Subcutaneous adipose tissue (tissue), 4 donors: ENCODE data around the gene EIF3L. TPM values are rescaled to one million over a fixed set of nuclear protein-coding genes. Genes with fewer than 3 reads are reported as not detected.

Experiments
- total RNA-seq, 4 donors: library from RNA; depleted of rRNA; stranded (reverse); fragments of >200 nt; gene quantifications; one replicate each; pipeline ENCODE4 v1.1.0, GENCODE V29; 2016
- TF ChIP-seq, protein P1 (sequence below): fragments of 450-650 bp; IDR thresholded peaks from one replicate; pipeline ENCODE4 v1.5.1; 2016; ENCODE audit warnings: low read depth, mild to moderate bottlenecking, control low read depth, antibody characterized with exemption, moderate library complexity

EIF3L gene
- total RNA-seq, 4 donors from 2014 or later, result 271 to 369 (median 304) TPM

DNA sequence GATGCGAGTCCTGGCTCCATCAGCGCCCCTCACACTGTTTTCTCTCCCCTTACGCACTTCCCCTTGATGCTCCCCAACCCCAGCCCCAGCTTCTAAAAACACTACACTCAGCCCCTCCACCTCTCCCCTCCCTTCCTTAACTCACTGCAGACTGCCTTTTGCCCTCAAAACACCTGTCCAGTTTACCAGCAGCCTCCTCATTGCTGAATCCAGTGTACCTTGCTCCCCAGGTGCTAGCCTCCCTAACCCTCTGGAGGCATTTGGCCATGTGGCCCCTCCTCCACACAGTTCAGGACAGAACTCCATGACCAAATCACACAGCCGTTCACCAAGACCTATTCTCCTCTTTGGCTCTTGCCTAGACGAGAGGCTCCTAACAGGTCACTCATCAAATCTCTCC, 28.9 kb upstream of the EIF3L start:
- TF ChIP-seq, protein P1, sequence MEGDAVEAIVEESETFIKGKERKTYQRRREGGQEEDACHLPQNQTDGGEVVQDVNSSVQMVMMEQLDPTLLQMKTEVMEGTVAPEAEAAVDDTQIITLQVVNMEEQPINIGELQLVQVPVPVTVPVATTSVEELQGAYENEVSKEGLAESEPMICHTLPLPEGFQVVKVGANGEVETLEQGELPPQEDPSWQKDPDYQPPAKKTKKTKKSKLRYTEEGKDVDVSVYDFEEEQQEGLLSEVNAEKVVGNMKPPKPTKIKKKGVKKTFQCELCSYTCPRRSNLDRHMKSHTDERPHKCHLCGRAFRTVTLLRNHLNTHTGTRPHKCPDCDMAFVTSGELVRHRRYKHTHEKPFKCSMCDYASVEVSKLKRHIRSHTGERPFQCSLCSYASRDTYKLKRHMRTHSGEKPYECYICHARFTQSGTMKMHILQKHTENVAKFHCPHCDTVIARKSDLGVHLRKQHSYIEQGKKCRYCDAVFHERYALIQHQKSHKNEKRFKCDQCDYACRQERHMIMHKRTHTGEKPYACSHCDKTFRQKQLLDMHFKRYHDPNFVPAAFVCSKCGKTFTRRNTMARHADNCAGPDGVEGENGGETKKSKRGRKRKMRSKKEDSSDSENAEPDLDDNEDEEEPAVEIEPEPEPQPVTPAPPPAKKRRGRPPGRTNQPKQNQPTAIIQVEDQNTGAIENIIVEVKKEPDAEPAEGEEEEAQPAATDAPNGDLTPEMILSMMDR, result no peak

DNA sequence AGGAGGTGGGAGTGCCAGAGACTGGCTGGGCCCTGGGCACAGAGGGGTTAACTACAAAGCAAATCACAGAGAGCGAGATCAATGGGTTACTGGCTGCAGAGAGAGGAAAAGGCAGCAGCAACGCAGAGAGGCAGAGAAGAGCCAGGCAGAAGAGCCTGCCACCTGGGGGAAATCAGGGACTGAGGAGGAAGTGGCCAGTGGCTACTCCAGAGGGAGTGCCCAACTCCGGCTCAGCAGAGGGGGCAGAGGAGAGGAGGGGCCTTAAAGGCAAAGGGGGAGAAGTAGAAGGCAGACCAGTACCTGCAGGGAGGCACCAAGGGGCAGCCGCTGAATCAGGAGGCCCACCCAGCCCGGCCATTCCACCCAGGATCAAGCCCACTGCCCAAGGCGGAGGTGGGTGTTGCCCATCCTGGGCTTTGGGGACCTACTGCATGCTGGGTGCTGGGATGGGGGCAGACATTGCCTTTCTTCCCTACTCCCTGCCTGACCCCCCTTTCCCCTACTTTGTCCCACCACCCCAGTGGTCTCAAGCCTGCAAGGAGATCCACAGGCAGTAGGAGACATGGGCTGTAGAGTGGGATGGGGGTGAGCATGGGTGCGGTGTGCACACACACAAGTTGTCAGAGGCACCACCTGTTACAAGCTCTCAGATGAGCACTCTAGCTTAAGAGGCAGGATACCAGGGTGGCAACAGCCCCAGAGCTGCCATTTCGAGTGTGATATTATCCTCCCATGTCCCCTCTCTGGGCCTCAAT, 27.0 kb upstream of the EIF3L start:
- TF ChIP-seq, protein P1, result no peak

GRCh38 chr22:37823134-37823985, 25.9 kb upstream of the EIF3L start, which contains the start of gene GALR3:
TSS of gene GALR3 (plus strand) at chr22:37823382. CDS start at chr22:37823407, 25 bp downstream.
- TF ChIP-seq, protein P1, result no peak

- TF ChIP-seq, protein P1, result no peak
Measured at GRCh38 chr22:37824674-37825641, 24.3 kb upstream of the EIF3L start.

DNA sequence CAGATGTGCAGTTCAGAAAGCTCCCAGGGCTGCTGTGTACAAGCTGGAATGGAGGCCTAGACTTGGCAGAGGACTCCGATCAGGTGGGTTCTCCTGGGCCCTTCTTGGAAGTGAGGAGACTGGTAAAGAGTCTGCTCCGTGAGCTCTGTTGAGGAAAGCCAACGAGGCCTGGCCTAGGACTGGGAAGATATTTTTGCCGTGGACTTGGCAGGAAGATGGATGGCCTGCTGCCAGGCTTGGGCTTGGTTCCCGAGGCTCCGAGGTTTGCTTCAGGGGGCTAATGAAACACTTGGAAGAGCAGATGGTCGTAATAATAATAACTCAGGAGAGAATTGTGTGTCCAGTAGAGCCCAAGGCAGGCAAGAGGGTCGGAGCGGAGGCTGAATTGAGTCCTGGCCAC, 22.2 kb upstream of the EIF3L start:
- TF ChIP-seq, protein P1, result no peak

GRCh38 chr22:37830093-37830842, 19.0 kb upstream of the EIF3L start:
- TF ChIP-seq, protein P1, result no peak
